HCT116 (cell line): ENCODE data around the gene CILP2. TPM values are rescaled to one million over a fixed set of nuclear protein-coding genes. Genes with fewer than 3 reads are reported as not detected.

ENCODE experiments used
- ATAC-seq: fragments of 200-7000 bp; cut with Tn5 transposase; 2 replicates; pipeline ENCODE4 v1.9.1; 2020; ENCODE audit warnings: mild to moderate bottlenecking, moderate library complexity
- BruUV-seq: library from RNA; stranded (reverse); fragments of 400-500 nt; replicated peaks from 2 replicates; lab custom pipeline; 2021; lab: Mats Ljungman, UMichigan
- CTCF ChIA-PET: fragments of 300-600 bp; sonication (Branson Sonifier 250); formaldehyde crosslinking; loops from one replicate; lab custom pipeline; 2021; ENCODE audit warnings: antibody characterized with exemption; lab: Charles Lee
- POLR2A ChIA-PET: fragments of 300-600, 350-600 bp; sonication (Branson Sonifier 250); formaldehyde crosslinking; loops from one replicate; lab custom pipeline; 2021; ENCODE audit warnings: antibody characterized with exemption; lab: Charles Lee
- RAD21 ChIA-PET, 2 experiments: fragments of 300-600 bp; sonication (Branson Sonifier 250); formaldehyde crosslinking; loops; one replicate each; lab custom pipeline; 2023; ENCODE audit warnings: low total read pairs in 2 of 2; ENCODE audit not compliant: uncharacterized antibody in 2 of 2, unreplicated experiment in 2 of 2, low non-redundant PET in 1 of 2; lab: Charles Lee
- DNase-seq: peaks from one replicate; pipeline ENCODE4 v3.0.0-alpha.2; 2010; ENCODE audit warnings: low read depth, low spot score
- H2AFZ ChIP-seq: fragments of 200-600 bp; shearing (Covaris generic), sonication (generic); 2 replicates; pipeline ENCODE4 v1.6.1; 2017; ENCODE audit warnings: low read depth, mixed run types, mixed read lengths, antibody characterized with exemption, low read length; ENCODE audit not compliant: poor library complexity, severe bottlenecking
- H3K27ac ChIP-seq: 2 replicates; pipeline ENCODE4 v1.5.1; 2012; ENCODE audit warnings: low read depth, low read length
- H3K27me3 ChIP-seq: fragments of 200-600 bp; sonication (generic); 2 replicates; pipeline ENCODE4 v1.6.1; 2016; ENCODE audit warnings: mixed run types, low read length, mixed read lengths; ENCODE audit not compliant: insufficient read depth
- H3K36me3 ChIP-seq, 2 experiments: fragments of 200-500 bp in 1 of 2; fragments of 200-600 bp in 1 of 2; sonication (Bioruptor generic) in 1 of 2; sonication (generic) in 1 of 2; 2 replicates each; pipeline versions ENCODE4 v1.5.1 to v1.6.1; 2014 to 2016; ENCODE audit warnings: low read length in 2 of 2, inconsistent platforms in 1 of 2, mixed read lengths in 1 of 2, mixed run types in 1 of 2; ENCODE audit not compliant: insufficient read depth in 2 of 2, control insufficient read depth in 1 of 2
- H3K4me1 ChIP-seq, 2 experiments: fragments of 200-600 bp in 1 of 2; sonication (generic) in 1 of 2; 2 replicates each; pipeline versions ENCODE4 v1.5.1 to v1.6.1; 2012 to 2017; ENCODE audit warnings: low read length in 2 of 2, inconsistent platforms in 1 of 2, mild to moderate bottlenecking in 1 of 2, mixed read lengths in 1 of 2, mixed run types in 1 of 2, moderate library complexity in 1 of 2; ENCODE audit not compliant: insufficient read depth in 2 of 2, control insufficient read depth in 1 of 2
- H3K4me2 ChIP-seq: fragments of 200-600 bp; sonication (generic); 2 replicates; pipeline ENCODE4 v1.6.1; 2017; ENCODE audit warnings: mixed run types, low read length, mixed read lengths
- H3K4me3 ChIP-seq, 2 experiments: fragments of 200-600 bp in 1 of 2; sonication (generic) in 1 of 2; replicated peaks in 1 of 2; 2 replicates each; pipeline ENCODE4 v1.5.1; 2011 to 2016; ENCODE audit warnings: low read length in 2 of 2, control low read depth in 1 of 2, low read depth in 1 of 2, mild to moderate bottlenecking in 1 of 2, mixed read lengths in 1 of 2, mixed run types in 1 of 2
- H3K79me2 ChIP-seq: fragments of 200-600 bp; sonication (generic); 2 replicates; pipeline ENCODE4 v1.6.1; 2017; ENCODE audit warnings: mild to moderate bottlenecking, mixed run types, low read length, moderate library complexity, mixed read lengths; ENCODE audit not compliant: insufficient read depth
- H3K9ac ChIP-seq: fragments of 200-600 bp; sonication (generic); 2 replicates; pipeline ENCODE4 v1.6.1; 2016; ENCODE audit warnings: low read length, mixed read lengths
- H3K9me2 ChIP-seq: fragments of 200-600 bp; sonication (generic), shearing (Covaris generic); 2 replicates; pipeline ENCODE4 v1.6.1; 2017; ENCODE audit warnings: mixed run types, mild to moderate bottlenecking, moderate library complexity; ENCODE audit not compliant: insufficient read depth
- H3K9me3 ChIP-seq, 2 experiments: fragments of 200-500 bp in 1 of 2; fragments of 200-600 bp in 1 of 2; sonication (Bioruptor generic) in 1 of 2; sonication (generic) in 1 of 2; 2 replicates each; pipeline ENCODE4 v1.6.1; 2014 to 2017; ENCODE audit warnings: low read length in 2 of 2, mixed read lengths in 2 of 2, inconsistent platforms in 1 of 2, low read depth in 1 of 2, mild to moderate bottlenecking in 1 of 2, mixed run types in 1 of 2, moderate library complexity in 1 of 2; ENCODE audit not compliant: control insufficient read depth in 1 of 2, insufficient read depth in 1 of 2
- H4K20me1 ChIP-seq: fragments of 200-600 bp; sonication (generic), shearing (Covaris generic); 2 replicates; pipeline ENCODE4 v1.6.1; 2017; ENCODE audit warnings: mixed run types, mild to moderate bottlenecking, moderate library complexity; ENCODE audit not compliant: insufficient read depth
- ATF3 ChIP-seq: IDR thresholded peaks from 2 replicates; pipeline ENCODE4 v1.6.1; 2012
- CBX3 ChIP-seq: IDR thresholded peaks from 2 replicates; pipeline ENCODE4 v1.6.1; 2012; ENCODE audit warnings: low read depth
- ELF1 ChIP-seq: IDR thresholded peaks from 2 replicates; pipeline ENCODE4 v1.6.1; 2012; ENCODE audit warnings: low read depth, borderline replicate concordance
- MAX ChIP-seq: IDR thresholded peaks from 2 replicates; pipeline ENCODE4 v1.6.1; 2012
- POLR2AphosphoS5 ChIP-seq: IDR thresholded peaks from 2 replicates; pipeline ENCODE4 v1.6.1; 2011; ENCODE audit warnings: mild to moderate bottlenecking, low read depth, low read length, moderate library complexity
- REST ChIP-seq: IDR thresholded peaks from 2 replicates; pipeline ENCODE4 v1.6.1; 2012; ENCODE audit warnings: low read depth
- SIN3A ChIP-seq: IDR thresholded peaks from 2 replicates; pipeline ENCODE4 v1.6.1; 2012; ENCODE audit warnings: low read depth
- ZNF274 ChIP-seq: fragments of 200-500 bp; sonication (Bioruptor generic); IDR thresholded peaks from 2 replicates; pipeline ENCODE4 v1.6.1; 2014; ENCODE audit warnings: mild to moderate bottlenecking, low read depth, low read length, inconsistent platforms
- intact Hi-C: fragments of 100-400 bp; cut with micrococcal nuclease; formaldehyde crosslinking; loops from 2 replicates; pipeline ENCODE4 v1.10.0; 2022
- total RNA-seq: library from RNA; stranded (reverse); gene quantifications from one replicate; pipeline ENCODE4 v1.2.1, GENCODE V29; 2021; ENCODE audit not compliant: unreplicated experiment

Gene CILP2
- total RNA-seq, 1 experiment from 2014 or later, result 13.1 TPM

DNA sequence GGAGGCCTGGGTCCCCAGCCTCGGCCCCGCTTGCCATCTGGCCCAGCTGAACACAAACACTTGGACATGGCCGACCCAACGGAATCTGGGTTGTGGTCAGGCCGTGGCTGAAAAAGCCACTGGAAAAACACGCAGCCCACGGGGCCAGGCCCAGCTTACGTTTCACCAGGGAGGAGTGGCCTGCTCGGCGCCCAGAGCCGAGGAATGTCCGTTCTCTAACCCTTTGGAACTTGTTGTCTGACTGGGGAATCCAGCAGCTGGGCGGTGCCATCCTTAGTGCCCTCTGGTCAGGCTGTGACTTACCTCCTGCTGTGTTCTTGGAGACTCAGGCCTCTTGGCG, 13.8 kb downstream of the CILP2 start:
- DNase-seq (no peak), ATAC-seq (no peak)
- ChIA-PET CTCF (interaction anchor here (1.3 to 4.9 kb wide), 3 partner anchors 12 to 62 kb away, joined by 3 to 52 read pairs (median 14); no protein-coding TSS in a partner anchor), POLR2A (no interaction called here), RAD21 (interaction anchor here in 1 of 2 experiments (0.6 kb wide), 1 partner anchor 77 kb away, joined by 3 read pairs; no protein-coding TSS in a partner anchor)
- Histone ChIP-seq H3K27me3 (no peaks in the 10 kb centered on the region), H3K4me3 (no peak overlapping the region), H3K27ac (no peak overlapping the region; the same call in 1 of the 2 replicates), H3K9me2 (no peaks in the 10 kb centered on the region), H3K4me1 (no peaks in the 10 kb centered on the region), H3K9ac (no peak overlapping the region), H3K9me3 (no peaks in the 10 kb centered on the region), H2AFZ (no peak overlapping the region), H3K79me2 (no peaks in the 10 kb centered on the region), H3K4me2 (no peak overlapping the region), H4K20me1 (no peaks in the 10 kb centered on the region), H3K36me3 (no peaks in the 10 kb centered on the region)
- no TSS peak for BruUV-seq
- intact Hi-C loops, result no loop called here
- TF ChIP-seq REST (no peak), ATF3 (no peak), ZNF274 (no peak), CBX3 (no peak), ELF1 (no peak), SIN3A (no peak), MAX (no peak), POLR2AphosphoS5 (no peak)
